ENCODE measurements around the gene HIF3A. TPM values are rescaled to one million over a fixed set of nuclear protein-coding genes. Genes with fewer than 3 reads are reported as not detected.
"Not testable (repeated sequence)": the region's sequence is repeated elsewhere in the genome, so short reads cannot be mapped to it uniquely, and the experiment has no call there.

HIF3A gene
- total RNA-seq, 1 experiment from 2014 or later = not detected

GRCh38 chr19:46311444-46311843 lies 14.6 kb downstream of the HIF3A start:
- Histone ChIP-seq H3K36me3 (ENCODE audit: control insufficient read depth, insufficient read depth, low read length) (no peaks in the 10 kb centered on the region), H3K4me1 (ENCODE audit: control insufficient read depth, insufficient read depth, low read length) (no peaks in the 10 kb centered on the region; the same call in 1 of the 2 replicates), H3K27ac (ENCODE audit: low read length) (no peak overlapping the region), H3K27me3 (ENCODE audit: control insufficient read depth, insufficient read depth, low read length) (no peaks in the 10 kb centered on the region), H3K4me3 (ENCODE audit: low read depth in 2 of 2, low read length in 2 of 2) (no peak overlapping the region), H3K9me3 (ENCODE audit: control insufficient read depth, insufficient read depth, low read depth, low read length) (no peaks in the 10 kb centered on the region)
- intact Hi-C loops (cut with micrococcal nuclease; ENCODE audit: unreplicated experiment) = no loop called here
- CTCF ChIA-PET = no interaction called here
- POLR2A ChIA-PET = no interaction called here
- in situ Hi-C loops (cut with HindIII; ENCODE audit: low pct_unique_long_range_greater_than_20kb, low sequenced_read_pairs) = no loop called here
- ATAC-seq (no peak), DNase-seq (ENCODE audit: low read depth, low spot score) (no peak)
- no TSS peak for BruUV-seq (replicated peaks)
- TF ChIP-seq TCF7L2 (IDR thresholded peaks at IDR 0.05; ENCODE audit: low read depth, low read length) (no peak), SIN3A (IDR thresholded peaks at IDR 0.05; ENCODE audit: borderline replicate concordance, insufficient read depth, low read depth, low read length) (no peak)

DNA sequence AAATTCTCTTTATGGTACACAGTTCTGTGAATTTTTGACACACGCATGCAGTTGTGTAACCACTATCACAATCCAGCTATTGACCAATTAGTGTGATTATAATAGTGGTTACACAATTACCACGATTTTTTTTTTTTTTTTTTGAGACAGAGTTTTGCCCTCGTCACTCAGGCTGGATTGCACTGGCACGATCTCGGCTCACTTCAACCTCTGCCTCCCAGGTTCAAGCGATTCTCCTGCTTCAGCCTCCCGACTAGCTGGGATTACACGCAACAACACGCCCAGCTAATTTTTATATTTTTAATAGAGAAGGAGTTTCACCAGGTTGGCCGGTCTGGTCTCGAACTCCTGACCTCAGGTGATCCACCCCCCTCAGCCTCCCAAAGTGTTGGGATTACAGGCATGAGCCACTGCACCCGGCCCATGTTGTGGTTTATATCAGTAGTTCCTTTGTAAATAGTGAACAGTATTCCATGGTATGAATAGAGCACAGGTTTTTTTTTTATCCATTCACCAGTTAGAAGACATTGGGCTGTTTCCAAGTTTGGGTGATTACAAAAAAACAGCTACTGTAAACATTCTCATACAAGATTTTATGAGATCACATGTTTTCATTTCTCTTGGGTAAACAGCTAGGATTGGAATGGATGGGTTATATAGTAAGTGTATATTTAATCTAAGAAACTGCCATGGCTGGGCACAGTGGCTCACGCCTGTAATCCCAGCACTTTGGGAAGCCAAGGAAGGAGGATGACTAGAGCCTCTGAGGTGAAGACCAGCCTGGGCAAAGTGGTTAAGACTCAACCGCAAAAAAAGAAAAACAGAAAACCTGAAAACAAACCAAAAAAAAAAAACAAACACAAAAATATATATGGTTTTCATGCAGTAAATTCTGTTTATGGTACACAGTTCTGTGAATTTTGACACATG lies 17.0 kb downstream of the HIF3A start:
- POLR2A ChIA-PET = interaction anchor here (0.6 kb wide), 1 partner anchor 41 kb away, joined by 7 read pairs; no protein-coding TSS in a partner anchor
- H3K36me3 ChIP-seq (ENCODE audit: control insufficient read depth, insufficient read depth, low read length); in situ Hi-C loops (cut with HindIII; ENCODE audit: low pct_unique_long_range_greater_than_20kb, low sequenced_read_pairs); H3K9me3 ChIP-seq (ENCODE audit: control insufficient read depth, insufficient read depth, low read depth, low read length); H3K27ac ChIP-seq (ENCODE audit: low read length); H3K4me3 ChIP-seq (ENCODE audit: low read depth in 2 of 2, low read length in 2 of 2); BruUV-seq (replicated peaks); H3K27me3 ChIP-seq (ENCODE audit: control insufficient read depth, insufficient read depth, low read length); H3K4me1 ChIP-seq (ENCODE audit: control insufficient read depth, insufficient read depth, low read length); intact Hi-C loops (cut with micrococcal nuclease; ENCODE audit: unreplicated experiment): not testable (repeated sequence)
- DNase-seq (ENCODE audit: low read depth, low spot score) = peak; percentile 28
- peak; percentile 53 for ATAC-seq
- CTCF ChIA-PET = interaction anchor here (0.7 kb wide), 1 partner anchor 33 kb away, joined by 12 read pairs; no protein-coding TSS in a partner anchor

GRCh38 chr19:46317339-46317738 lies 20.5 kb downstream of the HIF3A start:
- H3K27ac ChIP-seq (ENCODE audit: low read length) = no peak overlapping the region
- TF ChIP-seq REST (IDR thresholded peaks at IDR 0.05; ENCODE audit: insufficient read depth in 1 of 2, low read depth in 2 of 2, low read length in 1 of 2) = no peak
- no peak for TF ChIP-seq TCF7L2 (IDR thresholded peaks at IDR 0.05; ENCODE audit: low read depth, low read length)
- no peak for TF ChIP-seq SIN3A (IDR thresholded peaks at IDR 0.05; ENCODE audit: borderline replicate concordance, insufficient read depth, low read depth, low read length)
- TF ChIP-seq CTCF (IDR thresholded peaks at IDR 0.05) = no peak
- TF ChIP-seq POLR2AphosphoS5 (IDR thresholded peaks at IDR 0.05; ENCODE audit: low read depth, low read length) = no peak
- POLR2A ChIA-PET = no interaction called here

More at GRCh38 chr19:46317339-46317738, 20.5 kb downstream of the HIF3A start:
- in situ Hi-C loops (cut with HindIII; ENCODE audit: low pct_unique_long_range_greater_than_20kb, low sequenced_read_pairs) = no loop called here
- no peak overlapping the region for H3K4me3 ChIP-seq (ENCODE audit: low read depth in 2 of 2, low read length in 2 of 2)
- H3K27me3 ChIP-seq (ENCODE audit: control insufficient read depth, insufficient read depth, low read length) = no peaks in the 10 kb centered on the region
- ATAC-seq = no peak
- CTCF ChIA-PET = no interaction called here
- H3K36me3 ChIP-seq (ENCODE audit: control insufficient read depth, insufficient read depth, low read length) = no peaks in the 10 kb centered on the region
- no peak for DNase-seq (ENCODE audit: low read depth, low spot score)
- H3K4me1 ChIP-seq (ENCODE audit: control insufficient read depth, insufficient read depth, low read length) = no peaks in the 10 kb centered on the region; the same call in 1 of the 2 replicates
- intact Hi-C loops (cut with micrococcal nuclease; ENCODE audit: unreplicated experiment) = no loop called here
- BruUV-seq (replicated peaks) = no TSS peak
- H3K9me3 ChIP-seq (ENCODE audit: control insufficient read depth, insufficient read depth, low read depth, low read length) = no peaks in the 10 kb centered on the region
